HG02763 (cell line): Measurements from ENCODE around the gene CDH20.

ENCODE experiments used
- ATAC-seq: cut with Tn5 transposase; IDR thresholded peaks from one replicate; pipeline ENCODE4 v1.9.1; 2021; ENCODE audit warnings: mild to moderate bottlenecking, moderate library complexity; ENCODE audit not compliant: unreplicated experiment

The CDH20 gene

GRCh38 chr18:61570070-61570469 is 236.8 kb downstream of the CDH20 start:
- ATAC-seq = no peak

DNA sequence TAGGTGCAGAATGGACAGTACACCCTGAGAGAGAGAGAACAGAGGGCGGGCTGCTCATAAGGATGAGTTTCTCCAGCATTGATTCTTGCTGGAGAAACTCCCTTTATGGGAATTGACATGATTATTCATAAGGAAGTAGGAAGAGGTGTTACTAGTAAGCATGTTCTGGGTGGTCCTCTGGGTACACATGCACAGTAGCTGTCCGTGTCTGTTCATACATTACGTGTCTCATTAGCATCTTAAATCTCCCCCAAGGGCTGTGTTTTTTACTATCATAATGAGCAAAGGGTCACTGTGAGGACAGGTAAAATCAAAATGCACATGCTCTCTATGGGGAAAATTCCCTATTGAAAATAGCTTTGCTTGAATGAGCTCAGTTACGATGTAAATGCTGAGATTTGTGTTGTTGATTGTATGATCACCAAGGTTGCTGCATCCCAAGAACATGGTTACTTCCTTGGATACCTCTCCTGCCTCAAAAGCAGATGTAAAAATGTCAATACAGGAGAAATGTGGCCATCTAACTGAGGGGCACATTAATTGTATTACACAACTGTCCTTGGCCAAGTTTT is 238.9 kb downstream of the CDH20 start:
- no peak for ATAC-seq

DNA sequence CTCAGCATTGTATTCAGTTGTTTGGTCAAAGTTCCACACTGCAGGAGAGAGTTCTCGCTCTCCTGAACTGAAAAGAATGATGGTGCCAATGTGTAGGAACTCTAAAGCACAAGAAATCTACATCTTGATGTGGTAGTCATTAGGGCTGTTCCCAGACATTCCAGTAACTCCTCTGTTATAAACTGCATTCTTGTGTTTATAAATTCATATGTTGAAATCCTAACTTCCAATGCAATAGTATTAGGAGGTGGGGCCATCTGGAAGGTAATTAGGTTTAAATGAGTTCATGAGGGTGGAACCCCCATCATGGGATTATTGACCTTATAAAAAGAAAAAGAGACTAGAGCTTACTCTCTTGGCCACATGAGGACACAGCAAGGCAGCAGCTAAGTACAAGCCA is 239.6 kb downstream of the CDH20 start:
- ATAC-seq = no peak

DNA sequence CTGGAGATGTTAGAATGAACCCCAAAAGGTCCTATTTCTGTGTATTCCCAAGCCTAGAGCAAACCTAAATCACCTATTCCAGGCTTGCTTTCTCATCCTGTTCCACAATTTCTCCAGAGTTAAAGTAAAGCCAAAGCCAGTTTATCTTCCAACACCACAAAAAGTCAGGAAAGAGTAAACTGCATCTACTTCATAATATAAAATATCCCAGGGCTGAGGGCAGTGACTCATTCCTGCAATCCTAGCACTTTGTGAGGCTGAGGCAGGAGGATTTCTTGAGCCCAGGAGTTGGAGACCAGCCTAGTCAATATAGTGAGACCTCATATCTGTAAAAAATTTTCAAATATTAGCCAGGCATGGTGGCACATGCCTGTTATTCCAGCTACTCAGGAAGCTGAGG is 241.4 kb downstream of the CDH20 start:
- no peak for ATAC-seq

DNA sequence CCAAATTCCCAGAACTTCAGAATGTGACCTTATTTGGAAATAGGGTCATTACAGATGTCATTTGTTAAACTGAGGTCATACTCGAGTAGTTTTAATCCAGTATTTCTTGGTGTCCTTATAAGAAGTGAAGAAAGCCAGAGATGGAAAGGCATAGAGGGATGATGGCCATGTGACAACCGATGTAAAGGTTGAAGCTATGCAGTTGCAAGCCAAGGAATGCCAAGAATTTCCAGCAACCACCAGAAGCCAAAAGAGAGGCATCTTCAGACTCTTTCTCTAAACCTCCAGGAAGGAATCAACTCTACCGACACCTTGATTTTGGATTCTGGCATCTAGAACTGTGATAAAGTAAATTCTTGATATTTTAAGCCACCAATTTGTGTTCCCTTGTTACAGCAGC is 242.2 kb downstream of the CDH20 start:
- no peak for ATAC-seq

DNA sequence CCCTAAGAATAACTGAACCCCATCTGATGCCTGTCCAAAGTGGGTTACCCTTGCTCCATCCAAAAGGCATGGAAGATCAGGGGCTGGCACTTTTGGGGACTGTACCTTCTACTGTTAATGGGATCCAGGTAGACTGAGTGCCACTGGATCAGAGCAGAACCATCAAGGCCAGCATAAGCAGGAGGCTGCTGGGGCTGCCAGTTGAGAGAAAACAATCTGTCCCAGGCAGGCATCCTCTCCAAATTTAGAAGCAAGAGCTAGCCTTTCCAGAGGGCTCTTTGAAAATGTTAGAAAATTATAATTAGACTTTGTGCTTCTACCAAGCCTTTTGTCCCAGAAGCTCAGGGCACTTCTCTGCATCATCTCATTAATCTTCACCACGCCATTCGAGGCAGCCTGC is 245.6 kb downstream of the CDH20 start:
- ATAC-seq = no peak

GRCh38 chr18:61579581-61579980 is 246.4 kb downstream of the CDH20 start:
- no peak for ATAC-seq

GRCh38 chr18:61580046-61580445 is 246.8 kb downstream of the CDH20 start:
- no peak for ATAC-seq

- peak; percentile 90 for ATAC-seq
These were observed 248.5 kb downstream of the CDH20 start for GRCh38 chr18:61581578-61582201.

DNA sequence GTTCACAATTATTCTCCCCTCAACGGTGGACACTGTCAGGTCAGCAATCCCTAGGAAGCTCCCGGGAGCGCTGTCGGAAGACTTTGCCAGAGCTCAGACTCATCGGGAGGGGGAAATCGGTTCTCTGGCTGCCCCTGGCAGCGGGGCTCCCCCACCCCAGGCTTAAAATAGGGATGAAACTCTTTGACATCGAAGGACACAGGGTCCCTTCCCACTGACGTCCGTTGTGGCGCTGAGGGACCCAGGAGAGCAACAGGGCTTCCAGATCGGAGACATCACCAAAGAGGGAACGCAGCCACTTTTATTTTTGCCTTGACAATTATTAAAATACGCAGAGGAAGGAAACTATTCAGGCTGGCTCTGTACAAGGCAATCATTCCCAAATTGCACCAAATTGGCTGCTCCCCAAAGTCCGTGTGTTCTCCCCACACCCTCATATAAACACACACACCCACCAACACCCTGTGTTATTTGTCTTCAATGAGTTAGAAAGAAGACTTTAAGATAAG is 249.0 kb downstream of the CDH20 start:
- no peak for ATAC-seq

- no peak for ATAC-seq
These were observed 250.3 kb downstream of the CDH20 start for GRCh38 chr18:61583548-61583947.

DNA sequence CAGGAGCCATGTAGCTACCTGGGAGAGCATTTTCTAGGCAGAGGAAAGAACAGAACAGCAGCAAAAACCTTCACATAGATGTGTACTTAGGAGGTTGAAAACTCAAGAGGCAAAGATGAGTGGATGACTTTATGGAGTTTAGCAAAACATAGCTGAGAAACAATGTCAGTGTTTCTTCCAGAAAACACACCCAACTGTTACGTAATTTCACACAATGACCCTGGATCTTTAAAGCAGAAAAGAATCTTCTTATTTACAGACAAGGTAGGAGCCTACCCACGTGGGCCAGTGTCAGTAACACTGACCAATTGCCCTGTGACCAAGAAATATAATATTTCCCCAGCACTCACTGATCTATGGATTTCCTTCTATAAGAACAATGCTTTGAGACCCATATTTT is 254.6 kb downstream of the CDH20 start:
- no peak for ATAC-seq

GRCh38 chr18:61589053-61589723 is 256.0 kb downstream of the CDH20 start:
- no peak for ATAC-seq

DNA sequence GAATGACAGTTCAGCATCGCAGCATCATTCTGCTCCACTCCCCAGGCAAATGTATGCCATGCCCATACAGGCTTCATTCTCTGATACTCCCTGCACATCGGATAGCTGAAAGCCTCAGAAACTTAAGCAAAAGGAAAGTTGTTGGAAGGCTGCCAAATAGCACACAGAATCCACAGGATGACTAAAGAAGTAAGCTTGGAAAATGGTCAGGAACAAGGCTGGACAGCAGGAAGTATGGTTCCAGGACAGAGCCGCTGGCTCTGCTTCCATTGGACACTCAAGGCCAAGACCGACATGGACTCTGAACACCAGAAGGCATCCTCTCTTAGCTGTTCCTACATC is 256.5 kb downstream of the CDH20 start:
- ATAC-seq = no peak

DNA sequence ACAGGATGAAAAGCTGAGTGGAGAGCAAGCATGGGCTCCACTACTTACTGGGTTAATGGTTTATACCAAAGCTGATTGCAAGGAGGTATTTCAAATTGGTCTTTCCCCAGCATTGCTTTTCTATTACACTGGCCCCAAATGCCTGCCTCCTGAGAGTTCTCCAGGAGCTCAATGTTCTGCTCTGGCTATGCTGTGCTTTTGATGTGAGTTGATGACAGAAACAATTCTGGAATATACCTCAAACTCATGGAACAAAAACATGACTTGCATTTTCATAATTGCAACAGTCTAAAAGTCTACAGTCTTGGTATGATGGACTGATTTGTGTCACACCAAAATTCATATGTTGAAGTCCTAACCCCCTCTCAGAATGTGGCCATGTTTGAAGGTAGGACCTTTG is 258.0 kb downstream of the CDH20 start:
- no peak for ATAC-seq

- ATAC-seq = no peak
These were observed 262.5 kb downstream of the CDH20 start for GRCh38 chr18:61595615-61596251.

- ATAC-seq = no peak
These were observed 263.1 kb downstream of the CDH20 start for GRCh38 chr18:61596296-61596695.

GRCh38 chr18:61597316-61597715 is 264.1 kb downstream of the CDH20 start:
- ATAC-seq = no peak

GRCh38 chr18:61600422-61600821 is 267.2 kb downstream of the CDH20 start:
- ATAC-seq = no peak

- ATAC-seq = no peak
These were observed 269.6 kb downstream of the CDH20 start for GRCh38 chr18:61602836-61603235.
